GM19438 (cell line): ENCODE results near the gene LRRFIP1.

Experiments used
- ATAC-seq: cut with Tn5 transposase; IDR thresholded peaks from one replicate; pipeline ENCODE4 v1.9.1; 2021; ENCODE audit warnings: low read depth; ENCODE audit not compliant: unreplicated experiment

Gene LRRFIP1

GRCh38 chr2:237616734-237617586 lies 10.4 kb upstream of the LRRFIP1 start:
- no peak for ATAC-seq

GRCh38 chr2:237617587-237617982 lies 9.8 kb upstream of the LRRFIP1 start:
- no peak for ATAC-seq

- no peak for ATAC-seq
Observed at GRCh38 chr2:237618449-237618848, 8.9 kb upstream of the LRRFIP1 start.

GRCh38 chr2:237623428-237624403 lies 3.7 kb upstream of the LRRFIP1 start:
- ATAC-seq: no peak

GRCh38 chr2:237624565-237624964 lies 2.8 kb upstream of the LRRFIP1 start:
- ATAC-seq: no peak

GRCh38 chr2:237625216-237625705 lies 2.1 kb upstream of the LRRFIP1 start:
- no peak for ATAC-seq

- ATAC-seq: no peak
Observed at GRCh38 chr2:237625777-237626176, 1.6 kb upstream of the LRRFIP1 start.

- no peak for ATAC-seq
Observed at GRCh38 chr2:237626813-237627440, 460 bp upstream of the LRRFIP1 start.

GRCh38 chr2:237628247-237629187 lies 1.1 kb downstream of the LRRFIP1 start:
- ATAC-seq: no peak

- no peak for ATAC-seq
Observed at GRCh38 chr2:237629188-237629534, 1.8 kb downstream of the LRRFIP1 start.

GRCh38 chr2:237629739-237630138 lies 2.4 kb downstream of the LRRFIP1 start:
- no peak for ATAC-seq

GRCh38 chr2:237630216-237631000 lies 3.0 kb downstream of the LRRFIP1 start:
- no peak for ATAC-seq

GRCh38 chr2:237631007-237631785 lies 3.8 kb downstream of the LRRFIP1 start:
- ATAC-seq: no peak

- no peak for ATAC-seq
Observed at GRCh38 chr2:237631801-237632585, 4.6 kb downstream of the LRRFIP1 start.

- ATAC-seq: no peak
Observed at GRCh38 chr2:237633061-237633561, 5.7 kb downstream of the LRRFIP1 start.

GRCh38 chr2:237636578-237636977 lies 9.2 kb downstream of the LRRFIP1 start:
- no peak for ATAC-seq

- no peak for ATAC-seq
Observed at GRCh38 chr2:237637429-237638135, 10.2 kb downstream of the LRRFIP1 start.
